ENCODE data around the gene LCE3D.

- TF ChIP-seq CEBPB (IDR thresholded peaks at IDR 0.05; ENCODE audit: low read depth, low read length) (no peak), MXI1 (IDR thresholded peaks at IDR 0.05; ENCODE audit: borderline replicate concordance, low read depth, low read length) (no peak)
Observed at GRCh38 chr1:152580433-152580832, at the start of gene LCE3D.
